ENCODE results near the gene MTX3. TPM values are rescaled to one million over a fixed set of nuclear protein-coding genes. Genes with fewer than 3 reads are reported as not detected.
A peak's percentile ranks its signal among the peaks of the same experiment; 100 is the strongest.

MTX3 gene
- total RNA-seq, 2 donors from 2014 or later = 8.3 to 9.4 TPM

GRCh38 chr5:79992891-79993657 is 2.0 kb upstream of the MTX3 start:
- Histone ChIP-seq H3K36me3 (peaks cover 7% of the 10 kb centered on the region), H3K27ac (no peak overlapping the region), H3K27me3 (no peaks in the 10 kb centered on the region), H3K4me1 (no peaks in the 10 kb centered on the region), H3K4me3 (no peak overlapping the region), H3K9me3 (no peaks in the 10 kb centered on the region), H3K9ac (ENCODE audit: low read depth in 2 of 2, low read length in 2 of 2) (no peak overlapping the region)
- no peak for TF ChIP-seq CTCF (IDR thresholded peaks at IDR 0.05)
- DNase-seq = no peak
- intact Hi-C loops (cut with DNase I) = no loop called here

- intact Hi-C loops (cut with DNase I) = no loop called here
- no peak for DNase-seq
- Histone ChIP-seq H3K9ac (ENCODE audit: low read depth in 2 of 2, low read length in 2 of 2) (no peak overlapping the region), H3K4me3 (peak overlapping the region; percentile 94), H3K36me3 (peaks cover 10% of the 10 kb centered on the region), H3K4me1 (no peaks in the 10 kb centered on the region), H3K27me3 (no peaks in the 10 kb centered on the region), H3K27ac (peak overlapping the region; percentile 45), H3K9me3 (no peaks in the 10 kb centered on the region)
- TF ChIP-seq CTCF (IDR thresholded peaks at IDR 0.05) = no peak
These were observed 861 bp downstream of the MTX3 start for GRCh38 chr5:79990205-79990597.

- H3K4me3 ChIP-seq = no peak overlapping the region
- peaks cover 10% of the 10 kb centered on the region for H3K36me3 ChIP-seq
- H3K4me1 ChIP-seq = no peaks in the 10 kb centered on the region
- intact Hi-C loops (cut with DNase I) = no loop called here
- no peak overlapping the region for H3K9ac ChIP-seq (ENCODE audit: low read depth in 2 of 2, low read length in 2 of 2)
- no peak for DNase-seq
- TF ChIP-seq CTCF (IDR thresholded peaks at IDR 0.05) = no peak
- H3K27me3 ChIP-seq = no peaks in the 10 kb centered on the region
- no peak overlapping the region for H3K27ac ChIP-seq
- H3K9me3 ChIP-seq = no peaks in the 10 kb centered on the region
These were observed 4.8 kb downstream of the MTX3 start for GRCh38 chr5:79986260-79986659.

GRCh38 chr5:79985288-79985687 is 5.8 kb downstream of the MTX3 start:
- Histone ChIP-seq H3K4me1 (no peaks in the 10 kb centered on the region), H3K36me3 (peaks cover 10% of the 10 kb centered on the region), H3K27me3 (no peaks in the 10 kb centered on the region), H3K9ac (ENCODE audit: low read depth in 2 of 2, low read length in 2 of 2) (no peak overlapping the region), H3K4me3 (no peak overlapping the region), H3K27ac (no peak overlapping the region), H3K9me3 (no peaks in the 10 kb centered on the region)
- no peak for TF ChIP-seq CTCF (IDR thresholded peaks at IDR 0.05)
- no peak for DNase-seq
- intact Hi-C loops (cut with DNase I) = no loop called here

- no peak overlapping the region for H3K27ac ChIP-seq
- H3K9me3 ChIP-seq = no peaks in the 10 kb centered on the region
- H3K9ac ChIP-seq (ENCODE audit: low read depth in 2 of 2, low read length in 2 of 2) = no peak overlapping the region
- peaks cover 10% of the 10 kb centered on the region for H3K36me3 ChIP-seq
- DNase-seq = no peak
- H3K27me3 ChIP-seq = no peaks in the 10 kb centered on the region
- no peaks in the 10 kb centered on the region for H3K4me1 ChIP-seq
- intact Hi-C loops (cut with DNase I) = no loop called here
- no peak overlapping the region for H3K4me3 ChIP-seq
- no peak for TF ChIP-seq CTCF (IDR thresholded peaks at IDR 0.05)
These were observed 6.7 kb downstream of the MTX3 start for GRCh38 chr5:79984363-79984762.

Measured in colonic mucosa (tissue), 4 donors.